ENCODE data around the gene ANGPTL1.
"Not testable (repeated sequence)": the region's sequence is repeated elsewhere in the genome, so short reads cannot be mapped to it uniquely, and the experiment has no call there.

ANGPTL1 gene

DNA sequence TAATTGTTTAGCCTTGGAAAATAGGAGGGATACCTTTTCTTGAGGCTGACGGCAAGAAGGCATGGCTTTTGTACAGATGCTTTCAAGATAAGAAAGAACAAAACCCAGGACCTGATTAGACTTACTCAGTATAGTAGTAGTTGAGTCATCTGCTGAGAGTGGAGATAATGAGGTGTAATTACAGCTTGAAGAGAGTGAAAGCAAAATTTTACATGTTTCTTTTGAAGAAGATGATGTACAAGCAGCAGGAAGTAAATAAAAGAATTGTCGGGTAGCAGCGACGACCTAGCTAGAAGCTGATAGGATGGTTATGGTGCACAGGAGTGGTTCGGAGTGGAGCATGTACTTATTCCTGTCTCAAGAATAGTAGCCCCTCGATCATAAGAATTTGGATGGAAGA, 6.6 kb downstream of the ANGPTL1 start:
- DNase-seq, result no peak

DNA sequence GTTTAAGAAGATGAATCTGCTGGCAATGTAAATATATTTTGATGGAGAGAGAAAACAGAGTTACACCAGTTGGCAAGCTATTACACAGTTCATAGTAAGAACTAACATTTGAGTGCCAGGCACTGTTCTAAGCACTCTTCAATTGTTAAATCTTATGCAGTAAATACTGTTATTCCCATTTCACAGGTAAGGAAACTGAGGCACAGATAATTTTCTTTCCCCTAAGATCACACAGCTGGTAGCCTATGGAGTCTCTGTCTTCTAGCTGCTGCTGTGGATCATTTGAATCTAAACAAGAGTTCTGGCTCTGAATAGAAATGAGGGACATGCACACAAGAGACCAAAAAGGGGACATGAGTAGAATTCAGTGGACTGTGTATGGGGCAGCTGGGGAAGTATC, 8.0 kb downstream of the ANGPTL1 start:
- no peak for DNase-seq

DNA sequence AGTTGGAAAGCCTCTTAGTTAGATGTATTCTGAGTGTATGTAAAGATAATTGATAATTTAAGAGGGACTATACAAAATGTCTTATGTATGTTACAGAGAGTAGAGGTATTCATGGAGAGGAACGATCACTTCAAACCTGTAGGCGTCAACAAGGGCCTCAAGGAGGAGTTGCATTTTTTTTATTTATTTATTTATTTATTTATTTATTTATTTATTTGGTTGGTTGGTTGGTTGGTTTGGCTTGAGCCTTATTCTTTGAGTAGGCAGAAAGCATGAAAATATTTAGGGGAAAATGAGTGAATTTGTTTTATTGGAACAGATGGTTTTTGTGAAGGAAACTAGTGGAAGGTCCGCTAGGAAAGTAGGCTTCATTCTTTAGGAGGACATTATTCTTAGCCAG, 8.5 kb downstream of the ANGPTL1 start:
- no peak for DNase-seq

DNA sequence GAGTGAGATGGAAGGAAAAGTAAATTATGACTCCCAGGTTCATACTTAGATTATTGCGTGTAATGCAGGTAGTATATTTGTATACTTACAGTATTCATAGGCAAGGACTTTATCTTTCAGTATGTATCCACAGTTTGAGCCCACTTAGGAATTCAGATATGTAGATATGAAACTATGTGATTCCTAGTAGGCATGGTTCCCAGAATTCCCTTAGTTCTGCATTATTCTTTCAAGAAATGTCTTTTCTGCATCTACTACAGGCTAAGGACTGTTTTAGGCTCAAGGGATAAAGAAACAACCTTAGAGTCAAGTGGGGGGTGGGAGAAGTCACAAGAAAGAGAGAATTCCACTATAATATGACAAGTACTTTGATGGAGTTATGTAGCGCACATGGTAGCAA, 13.8 kb downstream of the ANGPTL1 start:
- DNase-seq, result no peak

DNA sequence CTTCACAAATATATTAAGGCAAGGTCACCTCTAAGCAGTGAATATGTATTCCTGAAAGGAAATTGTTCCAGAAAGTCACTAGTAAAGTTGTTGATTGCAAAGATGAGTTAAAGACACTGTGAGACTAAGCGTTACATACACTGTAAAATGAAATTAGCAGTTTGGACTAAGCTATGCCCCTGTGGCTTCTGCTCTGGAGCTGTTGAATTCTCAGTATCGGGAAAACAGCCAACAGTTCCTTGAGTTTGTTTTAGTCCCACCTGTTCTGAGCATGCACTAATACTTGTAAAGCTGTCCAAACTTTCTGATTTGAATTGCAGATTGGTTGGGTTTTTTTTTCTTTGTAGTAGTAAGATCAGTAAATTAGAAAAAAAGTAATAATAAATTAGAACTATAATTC, 21.0 kb downstream of the ANGPTL1 start:
- DNase-seq, result no peak

- not testable (repeated sequence) for DNase-seq
Observed at GRCh38 chr1:178847919-178848318, 23.0 kb downstream of the ANGPTL1 start.

- DNase-seq, result no peak
Observed at GRCh38 chr1:178847396-178847849, 23.5 kb downstream of the ANGPTL1 start.

DNA sequence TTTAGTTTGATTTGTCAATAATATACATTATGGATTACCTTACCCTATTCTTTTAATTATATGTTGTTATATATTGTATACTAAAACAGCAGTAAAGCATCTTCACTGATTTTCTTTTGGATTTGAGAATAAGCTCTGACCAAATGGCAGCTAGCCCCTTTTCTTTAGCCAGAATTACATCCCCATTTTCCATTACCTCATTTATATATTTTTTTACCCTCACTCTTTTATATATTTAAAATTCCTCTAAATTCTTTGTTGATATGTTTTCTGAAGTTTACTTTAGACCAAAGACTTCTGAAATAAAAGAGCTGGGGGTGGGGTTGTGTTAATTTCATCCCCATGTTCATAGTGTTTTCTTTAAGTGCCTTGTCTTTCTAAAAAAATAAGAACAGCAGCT, 24.6 kb downstream of the ANGPTL1 start:
- no peak for DNase-seq

GRCh38 chr1:178844436-178844835, 26.4 kb downstream of the ANGPTL1 start:
- no peak for DNase-seq

DNA sequence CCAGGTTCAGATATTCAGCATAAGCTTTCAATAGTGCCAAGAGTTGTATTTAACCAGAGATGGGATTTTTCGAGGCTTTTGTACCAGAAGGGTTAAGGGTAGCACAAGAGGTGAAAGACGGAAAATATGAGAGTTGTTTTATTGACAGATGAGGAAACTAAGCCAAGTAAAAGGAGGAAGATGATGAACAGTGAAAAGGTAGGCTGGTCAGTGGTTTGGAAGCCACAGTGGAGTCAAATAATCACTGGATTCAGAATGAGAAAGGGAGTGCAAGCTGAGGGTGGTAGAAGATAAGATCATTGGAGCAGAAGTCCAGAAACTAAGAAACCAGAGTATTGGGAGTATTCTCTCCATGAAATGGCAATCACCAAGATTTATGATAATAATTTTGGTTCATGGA, 45.7 kb downstream of the ANGPTL1 start:
- DNase-seq, result no peak

GRCh38 chr1:178821134-178821866, 49.6 kb downstream of the ANGPTL1 start:
- no peak for DNase-seq

DNA sequence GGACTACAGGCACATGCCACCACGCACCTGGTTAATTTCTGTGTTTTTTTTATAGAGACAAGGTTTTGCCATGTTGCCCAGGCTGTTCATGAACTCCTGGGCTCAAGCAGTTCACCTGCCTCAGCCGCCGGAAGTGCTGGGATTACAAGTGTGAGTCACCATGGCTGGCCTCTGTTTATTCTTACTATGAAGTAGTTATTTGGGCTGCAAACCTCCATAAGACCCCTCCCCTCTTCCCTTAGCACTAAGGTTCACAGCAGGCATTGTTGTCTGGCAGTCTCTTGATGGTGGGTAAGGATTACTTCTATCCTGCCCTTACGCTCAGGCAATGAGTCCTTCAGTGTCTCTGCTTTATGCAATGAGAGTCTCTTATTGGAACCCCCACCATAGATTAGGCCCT, 51.8 kb downstream of the ANGPTL1 start:
- no peak for DNase-seq

DNA sequence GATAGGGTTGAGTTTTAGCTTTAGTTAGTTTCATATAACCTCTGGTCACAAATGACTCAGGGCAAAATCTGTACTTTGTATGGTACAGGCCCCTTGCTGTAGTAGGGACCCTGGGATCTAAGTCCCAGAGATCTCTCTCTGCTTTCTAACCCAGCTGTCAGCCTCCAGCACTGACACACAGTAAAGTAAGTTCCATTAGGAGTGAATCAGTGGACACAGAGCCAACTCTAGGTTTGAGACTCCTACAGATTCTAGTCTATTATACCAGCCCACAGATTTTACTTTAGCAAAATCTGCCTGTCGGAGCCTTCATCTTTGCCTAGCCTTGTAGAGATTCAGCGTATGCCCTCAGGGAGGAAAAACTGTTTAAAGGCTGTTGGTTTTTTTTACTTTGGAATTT, 52.5 kb downstream of the ANGPTL1 start:
- DNase-seq, result no peak

- no peak for DNase-seq
Observed at GRCh38 chr1:178810585-178810984, 60.3 kb downstream of the ANGPTL1 start.

DNA sequence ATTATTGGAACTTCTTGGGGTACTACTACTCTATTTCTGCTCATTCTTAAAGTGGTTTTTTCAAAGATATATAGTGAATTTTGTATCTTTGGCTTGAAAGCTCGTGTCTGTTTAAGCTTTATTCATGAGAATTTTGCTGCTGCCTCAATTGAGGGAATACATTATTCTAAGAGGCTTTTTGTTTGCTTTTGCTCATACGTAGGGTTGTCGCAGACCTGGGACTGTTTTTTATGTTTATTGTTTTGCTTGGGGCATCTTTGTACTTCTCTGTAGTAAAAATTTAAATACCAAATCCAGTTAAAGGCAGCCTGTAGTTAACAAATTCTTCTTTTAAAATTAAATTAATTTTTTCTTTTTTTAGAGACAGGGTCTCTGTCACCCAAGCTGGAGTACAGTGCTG, 62.3 kb downstream of the ANGPTL1 start:
- DNase-seq, result no peak

GRCh38 chr1:178806665-178807300, 64.1 kb downstream of the ANGPTL1 start:
- no peak for DNase-seq

DNA sequence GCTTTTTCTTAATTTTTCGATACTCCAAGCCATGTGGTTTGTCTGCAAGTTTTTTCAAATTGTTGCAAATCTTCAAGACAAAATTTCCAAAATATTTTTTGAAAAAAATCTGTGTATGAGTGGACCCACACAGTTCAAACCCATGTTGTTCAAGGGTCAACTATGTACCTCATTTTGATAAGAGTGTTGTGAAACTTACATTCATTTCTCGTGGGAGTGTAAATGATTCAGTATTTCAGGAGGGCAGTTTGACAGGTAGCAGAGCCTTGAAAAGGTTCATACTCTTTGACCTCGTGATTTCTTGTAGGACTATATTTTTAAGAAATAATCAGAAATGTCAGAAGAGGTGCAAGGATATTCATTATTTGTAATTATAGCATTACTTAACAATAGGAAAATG, 68.0 kb downstream of the ANGPTL1 start:
- no peak for DNase-seq

All from NCI-H1436 treated with DMSO at 0.1 percent for 48 hours (cell line).